Astrocyte (in vitro differentiated cells and primary cell): Measurements from ENCODE around the gene ATXN7L1. TPM values are rescaled to one million over a fixed set of nuclear protein-coding genes. Genes with fewer than 3 reads are reported as not detected.

Experiments used
- DNase-seq: peaks from one replicate; pipeline ENCODE4 v3.0.0-alpha.2; 2010; ENCODE audit warnings: low read depth
- FAIRE-seq: peaks from 2 replicates; lab custom pipeline; 2011; peaks lifted over from hg19 to GRCh38; lab: Jason Lieb, UNC
- H2AFZ ChIP-seq: 2 replicates; pipeline ENCODE4 v1.6.0; 2012; ENCODE audit warnings: low read depth, low read length, inconsistent platforms
- H3K27ac ChIP-seq: 2 replicates; pipeline ENCODE4 v1.5.1; 2011; ENCODE audit warnings: low read depth, low read length, inconsistent platforms
- H3K27me3 ChIP-seq: 2 replicates; pipeline ENCODE4 v1.6.0; 2011; ENCODE audit warnings: low read length, inconsistent platforms; ENCODE audit not compliant: insufficient read depth
- H3K36me3 ChIP-seq: 2 replicates; pipeline ENCODE4 v1.5.1; 2011; ENCODE audit warnings: low read length, inconsistent platforms; ENCODE audit not compliant: insufficient read depth
- H3K4me1 ChIP-seq: 2 replicates; pipeline ENCODE4 v1.5.1; 2011; ENCODE audit warnings: low read length, inconsistent platforms; ENCODE audit not compliant: insufficient read depth
- H3K4me2 ChIP-seq: 2 replicates; pipeline ENCODE4 v1.6.0; 2012; ENCODE audit warnings: low read length, inconsistent platforms
- H3K4me3 ChIP-seq: 2 replicates; pipeline ENCODE4 v1.5.1; 2011; ENCODE audit warnings: low read depth, mild to moderate bottlenecking, low read length, inconsistent platforms; ENCODE audit not compliant: insufficient read depth
- H3K79me2 ChIP-seq: 2 replicates; pipeline ENCODE4 v1.6.0; 2012; ENCODE audit warnings: mild to moderate bottlenecking, low read length, inconsistent platforms; ENCODE audit not compliant: insufficient read depth
- H3K9ac ChIP-seq: 2 replicates; pipeline ENCODE4 v1.6.0; 2012; ENCODE audit warnings: mild to moderate bottlenecking, low read length, inconsistent platforms
- H3K9me3 ChIP-seq: 2 replicates; pipeline ENCODE4 v1.5.1; 2012; ENCODE audit warnings: low read depth, mild to moderate bottlenecking, low read length, inconsistent platforms; ENCODE audit not compliant: insufficient read depth
- H4K20me1 ChIP-seq: 2 replicates; pipeline ENCODE4 v1.6.0; 2012; ENCODE audit warnings: low read length, inconsistent platforms; ENCODE audit not compliant: insufficient read depth
- H3K27ac Mint-ChIP-seq: one replicate; pipeline ENCODE4 v1.8.0; 2021; ENCODE audit warnings: mild to moderate bottlenecking, mixed read lengths; ENCODE audit not compliant: unreplicated experiment
- H3K27me3 Mint-ChIP-seq: one replicate; pipeline ENCODE4 v1.8.0; 2021; ENCODE audit warnings: low read depth, mixed read lengths; ENCODE audit not compliant: unreplicated experiment
- H3K36me3 Mint-ChIP-seq: one replicate; pipeline ENCODE4 v1.8.0; 2021; ENCODE audit warnings: low read depth, mixed read lengths; ENCODE audit not compliant: unreplicated experiment
- H3K4me1 Mint-ChIP-seq: one replicate; pipeline ENCODE4 v1.8.0; 2021; ENCODE audit warnings: low read depth, mixed read lengths; ENCODE audit not compliant: unreplicated experiment
- H3K4me3 Mint-ChIP-seq: one replicate; pipeline ENCODE4 v1.8.0; 2021; ENCODE audit warnings: mild to moderate bottlenecking, moderate library complexity, mixed read lengths; ENCODE audit not compliant: unreplicated experiment
- H3K9me3 Mint-ChIP-seq: one replicate; pipeline ENCODE4 v1.8.0; 2021; ENCODE audit warnings: mild to moderate bottlenecking, mixed read lengths; ENCODE audit not compliant: unreplicated experiment
- CTCF ChIP-seq: IDR thresholded peaks from 2 replicates; pipeline ENCODE4 v1.5.1; 2011; ENCODE audit warnings: low read depth, mild to moderate bottlenecking, inconsistent platforms, low read length, moderate library complexity; ENCODE audit not compliant: insufficient read depth
- EZH2 ChIP-seq: IDR thresholded peaks from 2 replicates; pipeline ENCODE4 v1.6.1; 2012; ENCODE audit warnings: mild to moderate bottlenecking, low read length, inconsistent platforms; ENCODE audit not compliant: insufficient read depth
- total RNA-seq: library from RNA; stranded (reverse); gene quantifications from 2 replicates; pipeline ENCODE4 v1.2.1, GENCODE V29; 2021

Gene ATXN7L1
- total RNA-seq, 1 donor from 2014 or later = 7.6 TPM

- no peaks in the 10 kb centered on the region for H3K27me3 Mint-ChIP-seq
- H3K27ac Mint-ChIP-seq = no peak overlapping the region
- Histone ChIP-seq H3K4me1 (no peaks in the 10 kb centered on the region), H3K4me3 (no peak overlapping the region), H3K9me3 (no peaks in the 10 kb centered on the region), H2AFZ (no peak overlapping the region), H3K9ac (no peak overlapping the region), H3K27me3 (no peaks in the 10 kb centered on the region), H3K27ac (no peak overlapping the region), H4K20me1 (peaks cover 5% of the 10 kb centered on the region), H3K36me3 (no peaks in the 10 kb centered on the region), H3K4me2 (no peak overlapping the region), H3K79me2 (no peaks in the 10 kb centered on the region)
- peaks cover 2% of the 10 kb centered on the region for H3K9me3 Mint-ChIP-seq
- TF ChIP-seq EZH2 (no peak), CTCF (no peak)
- H3K4me3 Mint-ChIP-seq = no peak overlapping the region
- H3K4me1 Mint-ChIP-seq = peaks cover 8% of the 10 kb centered on the region
- FAIRE-seq = no peak
- H3K36me3 Mint-ChIP-seq = no peaks in the 10 kb centered on the region
- no peak for DNase-seq
Measured at GRCh38 chr7:105820363-105821066, 55.9 kb downstream of the ATXN7L1 start.

GRCh38 chr7:105819559-105819958, 56.8 kb downstream of the ATXN7L1 start:
- Mint-ChIP-seq H3K27me3 (no peaks in the 10 kb centered on the region), H3K27ac (no peak overlapping the region), H3K4me1 (peaks cover 8% of the 10 kb centered on the region), H3K36me3 (no peaks in the 10 kb centered on the region), H3K9me3 (peaks cover 2% of the 10 kb centered on the region), H3K4me3 (no peak overlapping the region)
- no peak for DNase-seq
- Histone ChIP-seq H2AFZ (no peak overlapping the region), H3K27me3 (no peaks in the 10 kb centered on the region), H4K20me1 (peaks cover 5% of the 10 kb centered on the region), H3K4me3 (no peak overlapping the region), H3K4me1 (no peaks in the 10 kb centered on the region), H3K9ac (no peak overlapping the region), H3K4me2 (no peak overlapping the region), H3K27ac (no peak overlapping the region), H3K9me3 (no peaks in the 10 kb centered on the region), H3K79me2 (no peaks in the 10 kb centered on the region), H3K36me3 (no peaks in the 10 kb centered on the region)
- TF ChIP-seq EZH2 (no peak), CTCF (no peak)
- FAIRE-seq = no peak

- H3K27me3 ChIP-seq = no peaks in the 10 kb centered on the region
- DNase-seq = no peak
Measured at GRCh38 chr7:105816954-105817615, 59.3 kb downstream of the ATXN7L1 start.

More at GRCh38 chr7:105816954-105817615, 59.3 kb downstream of the ATXN7L1 start:
- no peak overlapping the region for H3K4me3 ChIP-seq
- TF ChIP-seq EZH2 (no peak), CTCF (no peak)
- H3K36me3 ChIP-seq = no peaks in the 10 kb centered on the region
- H4K20me1 ChIP-seq = peaks cover 5% of the 10 kb centered on the region
- H3K9me3 Mint-ChIP-seq = no peaks in the 10 kb centered on the region
- H3K27me3 Mint-ChIP-seq = no peaks in the 10 kb centered on the region
- H3K27ac Mint-ChIP-seq = no peak overlapping the region
- no peaks in the 10 kb centered on the region for H3K4me1 ChIP-seq
- no peaks in the 10 kb centered on the region for H3K79me2 ChIP-seq
- H3K4me1 Mint-ChIP-seq = peaks cover 5% of the 10 kb centered on the region
- no peak overlapping the region for H3K9ac ChIP-seq
- no peak for FAIRE-seq
- H3K36me3 Mint-ChIP-seq = no peaks in the 10 kb centered on the region
- H3K4me3 Mint-ChIP-seq = no peak overlapping the region
- no peak overlapping the region for H2AFZ ChIP-seq
- no peak overlapping the region for H3K27ac ChIP-seq
- H3K9me3 ChIP-seq = no peaks in the 10 kb centered on the region
- H3K4me2 ChIP-seq = no peak overlapping the region
